ENCODE data around the gene NUDT3. TPM values are rescaled to one million over a fixed set of nuclear protein-coding genes. Genes with fewer than 3 reads are reported as not detected.

NUDT3 gene
- total RNA-seq, 2 experiments from 2014 or later = 8.6 to 13.4 TPM

GRCh38 chr6:34232901-34233300, 159.6 kb downstream of the NUDT3 start:
- CTCF ChIA-PET = no interaction called here
- Mint-ChIP-seq H3K4me1 (peaks cover 14% of the 10 kb centered on the region), H3K9me3 (ENCODE audit: low read depth) (no peaks in the 10 kb centered on the region), H3K36me3 (no peaks in the 10 kb centered on the region), H3K27ac (no peak overlapping the region), H3K4me3 (no peak overlapping the region), H3K27me3 (no peaks in the 10 kb centered on the region)
- no peak for DNase-seq
- no peak for ATAC-seq

GRCh38 chr6:34231566-34232336, 160.7 kb downstream of the NUDT3 start:
- no peaks in the 10 kb centered on the region for H3K9me3 Mint-ChIP-seq (ENCODE audit: low read depth)
- H3K4me3 Mint-ChIP-seq = no peak overlapping the region
- DNase-seq = no peak
- H3K4me1 Mint-ChIP-seq = peaks cover 24% of the 10 kb centered on the region
- no peak overlapping the region for H3K27ac Mint-ChIP-seq
- no peaks in the 10 kb centered on the region for H3K27me3 Mint-ChIP-seq
- no peak for ATAC-seq
- CTCF ChIA-PET = interaction anchor here (0.6 to 1.2 kb wide), 3 partner anchors 18 to 505 kb away, joined by 3 to 4 read pairs (median 3); no protein-coding TSS in a partner anchor
- no peaks in the 10 kb centered on the region for H3K36me3 Mint-ChIP-seq

- Mint-ChIP-seq H3K36me3 (no peaks in the 10 kb centered on the region), H3K27me3 (no peaks in the 10 kb centered on the region), H3K4me1 (peaks cover 19% of the 10 kb centered on the region), H3K9me3 (ENCODE audit: low read depth) (no peaks in the 10 kb centered on the region), H3K27ac (no peak overlapping the region), H3K4me3 (no peak overlapping the region)
- ATAC-seq (no peak), DNase-seq (no peak)
- CTCF ChIA-PET = interaction anchor here (0.7 to 1.2 kb wide), 3 partner anchors 19 to 185 kb away, joined by 3 to 4 read pairs (median 3); no protein-coding TSS in a partner anchor
Observed at GRCh38 chr6:34230653-34231371, 161.7 kb downstream of the NUDT3 start.

GRCh38 chr6:34229877-34230276, 162.6 kb downstream of the NUDT3 start:
- H3K27me3 Mint-ChIP-seq = no peaks in the 10 kb centered on the region
- CTCF ChIA-PET = interaction anchor here (1.0 kb wide), 1 partner anchor 66 kb away, joined by 5 read pairs; no protein-coding TSS in a partner anchor
- no peak for ATAC-seq
- H3K36me3 Mint-ChIP-seq = no peaks in the 10 kb centered on the region
- no peak for DNase-seq
- H3K9me3 Mint-ChIP-seq (ENCODE audit: low read depth) = no peaks in the 10 kb centered on the region
- H3K27ac Mint-ChIP-seq = no peak overlapping the region
- peaks cover 19% of the 10 kb centered on the region for H3K4me1 Mint-ChIP-seq
- H3K4me3 Mint-ChIP-seq = no peak overlapping the region

Small RNA genes lying within 50 kb of the gene (microRNA-seq; reads per million reads assigned to microRNA genes)
- not detected for gene MIR6835

Other genes with a start within 250 kb of the NUDT3 start
- not detected for gene GRM4, start 246.6 kb downstream of the NUDT3 start, total RNA-seq
- gene HMGA1, start 155.8 kb downstream of the NUDT3 start, total RNA-seq = 100 to 1,000 TPM; 214 to 312 TPM
- gene SMIM29, start 143.7 kb downstream of the NUDT3 start, total RNA-seq = 10 to 100 TPM; 34.0 to 41.4 TPM
- 1,000 to 10,000 TPM; 1,124 to 1,323 TPM for gene RPS10, start 33.4 kb upstream of the NUDT3 start, total RNA-seq
- gene PACSIN1, start 73.4 kb upstream of the NUDT3 start, total RNA-seq = 1 to 10 TPM in 1 of 2 experiments, under 1 TPM in 1; 0.59 to 2.2 TPM
- under 1 TPM in 1 of 2 experiments, not detected in 1; 0.12 TPM for gene SPDEF, start 163.7 kb upstream of the NUDT3 start, total RNA-seq